ENCODE measurements around the gene SAPCD1.

The SAPCD1 gene

GRCh38 chr6:31762356-31762755 is at the start of gene SAPCD1:
SAPCD1 (plus strand) TSS chr6:31762656; CDS start chr6:31763055, 399 bp downstream.
- no peak for DNase-seq

GRCh38 chr6:31713465-31713864 is 49.0 kb upstream of the SAPCD1 start:
- no peak for DNase-seq

- no peak for DNase-seq
Measured at GRCh38 chr6:31713991-31714684, 48.3 kb upstream of the SAPCD1 start.

- no peak for DNase-seq
Measured at GRCh38 chr6:31715022-31715958, 47.2 kb upstream of the SAPCD1 start, which contains the start of gene LY6G6D. LY6G6D (plus strand) TSS chr6:31715348; CDS start chr6:31715356, 8 bp downstream.

- DNase-seq, result no peak
Measured at GRCh38 chr6:31717499-31718222, 44.8 kb upstream of the SAPCD1 start.

GRCh38 chr6:31718265-31718664 is 44.2 kb upstream of the SAPCD1 start:
- no peak for DNase-seq

- DNase-seq, result no peak
Measured at GRCh38 chr6:31719001-31719400, 43.5 kb upstream of the SAPCD1 start.

DNA sequence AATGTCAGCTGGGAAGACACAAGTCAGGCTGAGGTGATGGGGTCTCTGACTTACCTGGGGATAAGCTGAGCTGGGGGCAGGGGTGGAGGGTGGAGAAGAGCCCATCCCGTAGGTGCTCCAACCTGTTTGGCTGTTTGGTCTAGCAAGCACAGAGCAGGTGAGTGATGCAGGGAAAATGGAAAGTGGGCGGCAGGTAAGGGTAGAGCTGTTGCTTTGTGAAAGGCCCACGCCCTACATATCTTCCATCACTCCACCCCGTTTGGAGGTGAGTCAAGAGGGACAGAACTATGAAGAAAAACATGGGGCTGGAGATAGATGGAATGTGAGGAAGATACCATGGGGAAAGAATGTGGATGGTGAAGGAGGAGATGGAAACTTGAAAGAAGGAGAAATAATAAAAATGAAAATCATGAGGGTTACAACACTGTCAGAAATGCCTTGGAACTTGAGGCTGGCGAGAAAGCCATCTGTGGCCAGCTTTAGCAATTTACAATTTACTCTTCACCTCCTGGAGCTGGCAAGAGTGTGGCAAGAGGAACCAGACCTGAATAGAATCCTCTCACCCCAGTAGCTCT is 42.2 kb upstream of the SAPCD1 start:
- DNase-seq, result no peak

DNA sequence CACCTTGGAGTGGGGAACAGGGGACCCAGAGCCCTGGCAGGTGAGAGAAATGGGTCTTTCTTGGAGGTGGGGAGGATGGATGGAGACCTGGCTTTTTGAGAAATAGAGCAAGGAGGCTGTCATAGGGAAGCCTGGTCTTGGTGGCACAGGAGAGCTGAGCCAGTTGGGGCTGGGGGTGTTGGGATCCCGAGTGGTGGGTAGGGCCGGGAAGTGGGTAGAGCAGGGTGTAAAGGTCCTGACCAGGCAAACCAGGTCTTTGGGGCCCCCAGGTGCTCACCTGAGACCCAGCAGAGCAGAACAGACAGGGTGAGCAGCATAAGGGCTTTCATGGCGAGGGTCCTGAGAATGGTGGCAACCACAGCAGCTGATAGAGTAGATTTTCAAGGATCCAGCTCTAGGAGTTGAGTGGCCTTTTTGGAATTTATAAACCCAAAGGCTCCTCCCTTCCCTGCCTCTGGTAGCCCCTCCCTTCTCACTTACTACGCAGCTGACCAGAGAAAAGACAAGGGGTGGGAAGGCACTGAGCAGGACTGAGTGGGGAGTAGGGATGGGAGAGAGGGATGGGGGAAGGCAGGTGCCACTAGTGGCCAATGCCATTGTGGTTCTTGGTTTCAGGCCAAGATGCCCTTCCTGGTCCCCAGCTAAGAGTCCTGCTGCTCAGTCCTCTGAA is 41.0 kb upstream of the SAPCD1 start, which contains the start of gene LY6G6C:
LY6G6C (minus strand) TSS at position 396 of the 670 bp plus-strand sequence; CDS start at position 329, 67 bp downstream.
- DNase-seq, result no peak

DNA sequence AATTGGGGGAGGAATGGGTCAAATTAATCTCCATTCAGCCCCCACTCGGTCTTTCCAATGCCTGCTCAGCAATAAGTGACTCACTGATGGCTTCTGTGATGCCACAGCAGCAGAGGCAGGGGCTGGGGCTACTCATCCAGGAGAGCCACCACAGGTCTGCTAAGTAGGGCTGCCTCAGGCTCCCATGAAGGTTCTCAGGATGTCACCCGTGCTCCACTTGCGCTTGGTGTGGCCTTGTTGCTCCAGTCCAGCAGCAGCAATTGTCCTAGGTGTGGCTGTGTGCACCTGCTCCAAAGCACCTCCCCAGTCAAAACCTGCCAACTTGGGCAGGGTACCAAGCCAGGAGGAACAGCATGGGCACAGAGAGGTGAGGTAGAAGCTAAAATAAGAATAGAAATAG is 40.3 kb upstream of the SAPCD1 start:
- no peak for DNase-seq

- no peak for DNase-seq
Measured at GRCh38 chr6:31723245-31723979, 39.0 kb upstream of the SAPCD1 start, which contains the start of gene MPIG6B. MPIG6B (plus strand) TSS chr6:31723373; CDS start chr6:31723384, 11 bp downstream.

DNA sequence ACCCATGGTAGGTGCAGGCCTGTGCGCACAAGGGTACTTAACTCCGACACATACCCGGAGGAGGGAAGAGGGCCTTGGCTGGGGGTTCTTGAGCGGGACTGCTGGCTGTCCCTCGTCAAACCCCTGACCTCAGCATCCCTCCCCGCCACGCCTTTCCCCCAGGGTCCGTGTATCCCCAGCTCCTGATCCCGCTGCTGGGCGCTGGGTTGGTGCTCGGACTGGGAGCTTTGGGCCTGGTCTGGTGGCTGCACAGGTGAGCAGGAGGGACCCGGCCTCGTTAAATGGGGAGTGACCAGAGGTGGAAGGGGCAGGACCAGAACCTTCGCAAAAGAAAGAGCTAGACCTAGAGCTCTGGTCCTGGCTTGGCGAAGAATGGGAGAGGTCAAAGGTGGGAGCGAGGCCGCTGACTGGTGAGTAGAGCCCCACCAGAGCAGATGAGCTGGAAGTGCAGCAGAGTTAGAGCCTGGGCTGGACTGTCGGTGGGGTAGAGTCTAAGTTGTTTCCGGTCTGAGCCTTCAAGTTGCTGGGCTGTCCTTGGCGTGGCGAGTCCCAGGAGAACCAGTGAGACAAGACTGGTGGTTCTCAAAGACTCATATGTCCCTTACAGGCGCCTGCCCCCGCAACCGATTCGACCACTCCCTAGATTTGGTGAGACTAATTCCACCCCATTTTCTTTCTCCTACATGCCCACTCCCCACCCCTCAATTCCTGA is 38.3 kb upstream of the SAPCD1 start:
- DNase-seq, result no peak

DNA sequence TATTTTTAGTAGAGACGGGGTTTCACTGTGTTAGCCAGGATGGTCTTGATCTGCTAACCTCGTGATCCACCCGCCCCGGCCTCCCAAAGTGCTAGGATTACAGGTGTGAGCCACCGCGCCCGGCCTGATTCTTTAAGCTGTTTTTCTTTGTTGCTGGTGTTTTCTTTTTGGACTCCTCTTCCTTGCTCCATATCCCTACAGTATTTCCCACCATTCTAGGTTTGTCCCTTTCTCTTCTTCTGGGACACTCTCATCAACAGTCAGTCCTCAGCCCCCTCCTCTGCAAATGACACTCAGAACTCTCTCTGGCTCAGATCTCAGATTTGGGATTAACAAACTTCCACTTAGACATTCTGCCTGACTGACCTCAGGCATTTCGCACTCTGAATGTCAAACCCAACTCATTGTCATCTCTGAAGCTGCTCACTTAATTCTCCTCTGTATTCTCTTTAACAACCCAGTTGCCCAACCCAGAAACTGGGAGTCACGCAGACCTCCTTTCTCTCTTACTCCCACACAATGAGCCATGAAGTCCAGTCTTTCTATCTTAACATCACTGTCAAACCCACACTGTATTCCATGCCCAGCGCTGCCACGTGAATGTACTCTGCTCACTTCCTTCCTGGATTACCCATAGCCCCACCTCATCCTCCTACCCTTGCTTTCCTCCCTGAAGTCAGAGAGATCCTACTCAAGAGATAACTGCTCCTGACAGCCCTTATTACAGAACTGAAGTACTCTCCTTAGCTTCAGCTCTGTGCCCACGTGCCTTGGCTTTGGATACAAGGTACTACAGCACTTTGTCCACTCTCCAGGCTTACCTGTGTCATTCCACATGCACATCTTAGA is 36.7 kb upstream of the SAPCD1 start:
- no peak for DNase-seq

DNA sequence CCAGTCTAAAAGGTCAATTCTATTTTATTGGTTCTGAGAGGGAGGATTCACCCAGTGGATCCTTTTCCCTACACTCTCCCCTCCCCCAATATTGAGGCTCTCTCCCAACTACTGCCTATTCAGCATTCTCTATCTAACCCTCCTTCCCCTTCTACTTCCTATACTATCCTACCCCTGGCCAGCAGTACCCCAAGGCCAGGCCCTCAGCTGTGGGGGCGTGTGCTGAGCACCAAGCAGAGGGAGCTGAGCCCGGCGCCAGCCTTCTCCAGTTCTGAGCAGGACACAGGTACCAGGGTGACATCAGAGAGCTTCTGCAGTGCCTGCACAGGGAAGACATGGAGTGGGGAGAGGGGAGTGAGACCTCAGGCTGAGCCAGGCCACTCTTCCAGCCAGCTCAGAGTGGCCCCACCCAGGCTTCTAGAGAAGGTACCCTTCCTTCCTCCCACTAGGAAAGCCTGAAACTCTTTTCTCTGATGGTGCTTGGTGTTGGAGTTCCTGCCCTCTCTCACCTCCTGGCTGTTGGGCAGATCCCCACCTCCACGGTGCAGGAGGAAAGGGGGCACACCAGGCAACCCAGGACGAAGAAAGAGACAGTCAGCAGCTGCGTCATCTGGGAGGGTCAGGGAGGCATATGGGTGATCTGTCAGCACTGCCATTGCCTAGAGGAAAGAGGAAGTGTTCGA is 35.3 kb upstream of the SAPCD1 start:
- DNase-seq, result no peak

GRCh38 chr6:31727717-31728671 is 34.5 kb upstream of the SAPCD1 start:
- no peak for DNase-seq

DNA sequence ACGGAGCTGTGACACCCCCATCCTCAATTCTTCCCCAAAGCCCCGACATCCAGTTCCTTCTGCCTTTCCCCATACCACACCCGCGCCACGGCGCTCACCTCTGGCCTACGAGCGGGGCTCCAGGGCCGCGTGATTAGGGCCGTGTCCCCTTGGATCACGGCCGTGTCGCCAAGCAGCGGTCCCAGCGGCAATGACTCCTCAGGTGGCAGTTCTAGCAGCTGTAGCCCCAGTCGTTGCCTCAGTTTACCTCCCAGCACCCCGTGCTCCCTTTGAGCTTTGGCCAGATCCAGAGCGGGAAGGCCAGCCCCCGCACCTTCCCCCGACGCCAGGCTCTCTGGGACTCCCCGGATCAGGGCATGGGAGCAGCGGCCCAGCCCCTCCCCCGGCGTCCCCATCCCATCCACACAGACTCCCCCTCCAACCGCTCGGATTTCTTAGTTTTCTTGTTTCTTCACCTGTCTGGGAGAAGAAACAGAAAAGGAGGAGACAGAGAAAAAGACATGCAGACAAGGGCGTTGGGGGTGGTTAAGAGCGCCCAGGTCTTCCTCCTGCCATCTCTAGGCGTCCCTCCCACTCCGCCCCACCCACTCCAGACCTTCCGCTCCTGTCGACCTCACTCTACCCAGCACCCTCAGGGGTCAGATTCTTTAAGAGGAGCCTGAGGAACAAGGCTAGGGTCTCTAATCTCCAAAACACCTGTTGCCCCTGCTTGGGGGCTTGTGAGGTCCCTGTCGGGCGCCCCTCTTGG is 33.5 kb upstream of the SAPCD1 start, which contains the start of gene DDAH2:
DDAH2 (minus strand) TSS at position 533 of the 748 bp plus-strand sequence; CDS start at position 395, 138 bp downstream.
- no peak for DNase-seq

DNA sequence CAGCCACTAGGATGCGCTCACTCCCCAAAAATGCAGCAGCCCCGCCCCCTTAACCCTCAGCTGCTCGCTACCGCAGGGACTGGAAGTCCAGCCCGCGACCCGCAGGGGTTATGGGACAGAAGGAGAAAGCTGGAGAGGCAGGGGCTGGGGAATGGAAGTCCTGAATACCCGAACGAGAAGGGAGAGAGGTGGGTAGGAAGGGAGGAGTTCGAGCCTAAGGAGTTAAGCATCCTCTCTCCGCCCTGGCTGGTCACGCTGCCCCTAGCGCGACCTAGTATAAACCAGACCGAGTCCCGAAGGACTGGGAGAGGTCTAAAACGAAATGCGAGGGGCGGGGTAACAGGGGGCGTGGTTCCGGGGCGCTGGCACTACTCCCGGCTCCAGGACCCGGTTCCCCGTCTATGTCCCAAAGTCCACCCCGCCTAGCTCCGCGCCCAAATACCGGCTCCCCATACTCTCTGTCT is 32.9 kb upstream of the SAPCD1 start:
- DNase-seq, result peak; percentile 35
